Breast epithelium (tissue), 3 donors: ENCODE measurements around the gene CRYBG3.

Experiments
- CTCF ChIP-seq, 3 donors: fragments of 450-650 bp; IDR thresholded peaks; one replicate each; pipeline ENCODE4 v1.5.1; 2016 to 2017; ENCODE audit warnings: antibody characterized with exemption in 3 of 3, mild to moderate bottlenecking in 3 of 3, moderate library complexity in 3 of 3
- POLR2A ChIP-seq: fragments of 450-650 bp; IDR thresholded peaks from one replicate; pipeline ENCODE4 v1.6.1; 2016; ENCODE audit warnings: antibody characterized with exemption, mild to moderate bottlenecking, moderate library complexity

- TF ChIP-seq POLR2A (no peak), CTCF (IDR thresholded peaks at IDR 0.05) (no peak)
Measured at GRCh38 chr3:97979610-97980009, 157.8 kb downstream of the CRYBG3 start.
